Superior temporal gyrus (tissue), 1 donor: Measurements from ENCODE around the gene STX1A.
"Not testable (repeated sequence)": the region's sequence is repeated elsewhere in the genome, so short reads cannot be mapped to it uniquely, and the experiment has no call there.

Experiments
- DNase-seq: peaks from one replicate; pipeline ENCODE4 v3.0.0-alpha.2; 2016; ENCODE audit errors: extremely low spot score

Gene STX1A

DNA sequence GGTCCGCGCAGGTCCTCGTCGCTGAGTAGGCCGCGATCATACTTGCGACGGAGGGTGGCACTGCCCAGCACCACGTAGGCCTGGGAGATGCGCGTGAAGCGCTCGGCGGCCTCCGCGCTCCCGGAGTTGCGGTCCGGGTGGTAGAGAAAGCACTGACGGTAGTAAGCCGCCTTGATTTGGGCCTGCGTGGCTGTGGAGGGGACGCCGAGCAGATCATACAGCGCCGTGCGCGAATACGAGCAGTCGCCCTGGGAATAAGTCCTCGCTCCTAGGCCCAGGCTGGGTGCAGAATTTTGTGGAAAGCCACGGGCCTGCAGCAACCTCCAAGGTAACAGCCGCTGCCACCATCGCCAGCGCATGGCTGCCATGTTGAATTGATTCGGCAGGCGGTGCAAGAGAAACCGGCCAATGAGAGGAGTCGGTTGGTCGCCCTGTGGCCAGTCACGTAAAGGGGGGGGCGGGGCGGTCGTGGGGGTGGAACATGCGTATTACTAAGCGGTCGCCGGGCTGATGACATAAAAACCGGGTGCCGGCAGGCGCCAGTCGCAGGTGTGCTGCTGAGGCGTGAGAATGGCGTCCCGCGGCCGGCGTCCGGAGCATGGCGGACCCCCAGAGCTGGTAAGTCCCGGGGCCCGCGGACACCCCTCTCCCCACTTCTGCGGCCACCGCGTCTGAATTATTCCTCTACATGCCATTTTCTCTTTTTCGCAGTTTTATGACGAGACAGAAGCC is 36.2 kb downstream of the STX1A start, which contains the start of the genes BUD23 and DNAJC30:
TSS of gene BUD23 (plus strand) at position 542 of the 732 bp plus-strand sequence. CDS start at position 571, 29 bp downstream.
TSS of gene DNAJC30 (minus strand) at position 398 of the 732 bp plus-strand sequence. CDS start at position 368, 30 bp downstream.
- DNase-seq = peak; percentile 92

- DNase-seq = no peak
These were observed 36.8 kb downstream of the STX1A start for GRCh38 chr7:73682745-73683055.

DNA sequence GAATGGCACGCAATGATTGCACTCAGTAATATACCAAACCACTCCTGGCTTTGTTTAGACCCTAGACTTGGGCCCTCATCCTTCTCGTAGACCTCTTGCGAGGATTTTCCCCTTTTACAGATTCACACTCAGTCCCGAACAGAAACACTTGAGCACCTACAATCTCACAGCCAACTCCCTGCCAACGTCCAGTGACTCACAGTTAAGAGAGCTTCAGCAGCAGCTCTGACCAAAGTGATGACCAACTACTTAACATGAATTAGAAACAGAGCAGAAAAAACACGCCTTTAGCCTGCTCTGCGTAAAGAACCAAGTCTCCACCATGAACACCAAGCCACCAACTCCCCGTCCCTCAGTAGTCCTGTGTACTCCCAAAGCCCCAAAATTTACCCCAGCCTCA is 38.4 kb downstream of the STX1A start:
- DNase-seq = no peak

- DNase-seq = no peak
These were observed 39.0 kb downstream of the STX1A start for GRCh38 chr7:73680501-73680900.

- no peak for DNase-seq
These were observed 39.8 kb downstream of the STX1A start for GRCh38 chr7:73679709-73680108.

GRCh38 chr7:73678862-73679261 is 40.6 kb downstream of the STX1A start:
- DNase-seq = no peak

GRCh38 chr7:73676062-73676461 is 43.4 kb downstream of the STX1A start:
- DNase-seq = not testable (repeated sequence)

DNA sequence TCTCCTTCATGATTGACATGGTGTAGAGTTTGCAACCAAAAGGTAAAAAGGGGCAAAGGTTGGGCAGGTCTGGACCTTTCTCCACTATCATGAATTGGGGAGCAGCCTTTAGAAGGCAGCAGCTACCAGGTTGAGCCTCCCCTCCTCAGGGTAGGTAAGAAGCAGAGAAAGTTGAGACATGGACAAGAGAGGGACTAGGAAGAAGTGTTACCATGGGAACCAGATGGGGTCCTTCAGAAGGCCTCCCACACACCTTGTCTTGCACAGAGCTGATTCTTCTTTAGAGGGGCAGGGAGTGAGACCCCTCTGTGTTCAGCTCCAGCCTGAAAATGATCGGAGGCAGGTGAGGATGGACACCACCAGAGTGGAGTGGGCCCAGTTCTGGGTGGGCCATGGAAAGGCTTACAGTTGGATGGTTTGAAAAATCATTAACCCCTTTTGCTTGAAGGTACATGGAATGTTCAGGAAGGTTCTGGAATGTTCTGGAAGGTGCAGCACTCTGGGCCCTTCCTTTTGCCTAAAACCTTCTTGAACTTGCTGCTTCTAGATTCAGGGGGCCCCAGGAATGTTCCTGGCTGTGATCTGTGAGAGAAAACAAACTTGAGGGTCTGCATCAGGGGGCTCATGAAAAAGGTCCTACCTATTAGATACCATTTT is 44.9 kb downstream of the STX1A start:
- no peak for DNase-seq

DNA sequence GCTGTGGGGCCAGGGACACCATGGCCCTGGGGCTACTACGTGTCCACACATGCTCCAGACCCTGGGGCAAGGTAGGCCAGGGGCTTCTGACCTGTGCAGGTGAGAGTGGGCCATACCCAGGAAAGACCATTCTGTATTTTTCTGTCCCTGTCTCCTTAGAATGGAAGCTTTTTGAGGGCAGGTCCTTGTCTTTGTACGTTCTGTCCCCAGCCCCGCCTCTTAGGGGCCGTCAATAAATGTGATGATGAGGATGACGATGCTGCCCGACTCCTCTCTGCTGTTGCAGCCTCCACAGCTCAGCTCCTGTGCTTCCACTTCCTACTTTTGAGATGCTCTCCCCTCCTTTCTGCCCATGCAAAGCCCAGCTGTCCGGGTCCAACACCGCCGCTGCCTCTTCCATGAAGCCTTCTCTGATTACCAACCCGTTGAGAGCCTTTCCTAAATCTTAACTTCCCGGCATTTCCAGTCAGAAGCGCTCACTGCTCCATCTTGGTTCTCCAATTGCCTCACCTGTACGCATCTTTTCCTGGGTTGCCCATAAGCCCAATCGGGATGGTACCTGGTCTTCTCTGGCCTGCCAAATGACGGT is 47.5 kb downstream of the STX1A start:
- no peak for DNase-seq

DNA sequence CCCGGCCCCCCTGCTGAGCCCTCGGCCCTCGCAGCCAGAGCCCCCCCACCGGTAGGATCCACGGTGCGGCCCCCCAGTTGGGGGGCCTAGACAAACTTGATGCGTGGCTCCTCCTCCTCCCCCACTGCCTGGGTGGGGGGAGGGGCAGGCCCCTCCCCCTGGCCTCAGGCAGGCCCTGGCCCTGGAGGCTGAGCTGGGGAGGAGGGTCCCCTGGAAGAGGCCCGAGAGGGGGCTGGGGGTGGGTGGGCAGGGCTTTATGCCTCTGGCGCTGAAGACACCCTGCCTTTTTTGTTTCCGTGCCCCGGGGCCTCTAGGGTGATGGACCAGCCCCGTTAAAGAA is 48.2 kb downstream of the STX1A start:
- no peak for DNase-seq

- DNase-seq = no peak
These were observed 49.5 kb downstream of the STX1A start for GRCh38 chr7:73669858-73670385.

DNA sequence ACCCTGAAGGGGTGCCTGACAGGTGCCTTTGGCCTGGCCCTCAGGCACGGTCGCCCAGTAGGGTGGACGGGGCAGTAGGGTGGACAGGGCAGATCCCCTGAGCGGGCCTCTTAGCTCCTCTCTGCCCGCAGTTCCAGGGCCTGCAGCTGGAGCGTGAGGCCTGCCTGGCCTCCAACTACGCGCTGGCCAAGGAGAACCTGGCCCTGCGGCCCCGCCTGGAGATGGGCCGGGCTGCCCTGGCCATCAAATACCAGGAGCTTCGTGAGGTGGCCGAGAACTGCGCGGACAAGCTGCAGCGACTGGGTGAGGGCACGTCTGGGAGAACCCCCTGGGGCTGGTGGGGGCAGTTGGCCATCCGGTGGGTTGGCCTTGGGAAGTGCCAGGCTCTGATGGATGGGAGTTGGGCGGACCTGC is 50.2 kb downstream of the STX1A start:
- no peak for DNase-seq

- no peak for DNase-seq
These were observed 50.6 kb downstream of the STX1A start for GRCh38 chr7:73668886-73669230.

- DNase-seq = no peak
These were observed 51.2 kb downstream of the STX1A start for GRCh38 chr7:73668103-73668885.

- peak; percentile 84 for DNase-seq
These were observed 51.9 kb downstream of the STX1A start, which contains the start of gene VPS37D for GRCh38 chr7:73667344-73668102. Gene VPS37D (plus strand): TSS chr7:73667831. CDS start chr7:73667959, 128 bp downstream.

- no peak for DNase-seq
These were observed 56.4 kb downstream of the STX1A start for GRCh38 chr7:73663033-73663432.

- DNase-seq = not testable (repeated sequence)
These were observed 58.9 kb downstream of the STX1A start for GRCh38 chr7:73660594-73660993.

- no peak for DNase-seq
These were observed 59.5 kb downstream of the STX1A start for GRCh38 chr7:73659983-73660382.

DNA sequence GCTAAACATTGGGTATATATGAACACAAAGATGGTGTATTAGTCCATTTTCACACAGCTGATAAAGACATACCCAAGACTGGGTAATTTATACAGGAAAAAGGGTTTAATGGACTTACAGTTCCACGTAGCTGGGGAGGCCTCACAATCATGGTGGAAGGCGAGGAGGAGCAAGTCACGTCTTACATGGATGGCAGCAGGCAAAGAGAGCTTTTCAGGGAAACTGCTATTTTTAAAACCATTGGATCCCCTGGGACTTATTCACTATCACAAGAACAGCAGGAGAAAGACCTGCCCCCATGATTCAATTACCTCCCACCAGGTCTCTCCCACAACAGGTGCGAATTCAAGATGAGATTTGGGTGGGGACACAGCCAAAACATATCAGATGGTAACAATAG is 64.2 kb downstream of the STX1A start:
- not testable (repeated sequence) for DNase-seq

DNA sequence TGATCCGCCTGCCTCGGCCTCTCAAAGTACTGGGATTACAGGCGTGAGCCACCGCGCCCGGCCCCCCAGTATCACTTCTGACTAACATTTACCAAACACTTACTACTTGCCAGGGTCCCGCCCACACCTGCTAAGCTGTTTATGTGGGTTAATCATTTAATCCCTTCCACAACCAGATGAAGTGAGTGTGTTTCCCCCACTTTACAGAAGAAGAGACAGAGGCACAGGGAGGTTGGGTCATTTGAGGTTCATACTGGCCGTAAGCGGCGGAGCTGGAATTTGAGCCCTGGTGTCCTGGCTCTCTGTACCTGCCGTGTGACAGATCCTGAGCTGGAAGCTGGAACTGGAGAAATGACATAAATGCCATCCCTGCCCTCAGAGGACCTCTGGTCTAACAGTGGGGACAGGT is 66.9 kb downstream of the STX1A start:
- DNase-seq = no peak

- DNase-seq = no peak
These were observed 68.9 kb downstream of the STX1A start for GRCh38 chr7:73650524-73650923.
